Loucy (cell line): ENCODE measurements around the gene XRCC4.

Experiments
- EZH2phosphoT487 ChIP-seq: fragments of 200-600 bp; IDR thresholded peaks from 2 replicates; pipeline ENCODE4 v1.6.1; 2018; ENCODE audit warnings: antibody characterized with exemption, mild to moderate bottlenecking, moderate library complexity, borderline replicate concordance
- TF ChIP-seq, protein P1 (sequence below): fragments of 200-600 bp; sonication (generic); conservative IDR thresholded peaks from 2 replicates; pipeline ENCODE4 v1.5.1; 2014; ENCODE audit warnings: mild to moderate bottlenecking, antibody characterized with exemption, low read length

DNA sequence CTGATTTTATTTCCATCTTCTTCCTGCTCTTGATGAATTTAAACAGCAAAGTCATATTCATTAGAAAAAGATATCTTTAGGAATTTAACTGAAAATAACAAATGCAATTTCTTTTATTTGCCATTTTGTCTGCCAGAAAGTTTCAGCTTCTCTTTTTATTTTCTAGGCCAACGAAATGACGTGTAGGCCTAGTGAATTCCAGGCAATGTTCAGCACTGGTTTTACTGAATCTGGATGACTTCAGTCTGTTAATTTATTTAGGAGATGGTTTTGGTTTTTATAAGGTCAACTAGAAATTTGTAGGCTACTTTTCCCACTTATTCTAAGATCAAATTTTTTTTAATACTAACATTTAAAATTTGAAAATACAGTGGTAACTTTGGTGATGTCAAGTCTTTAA is 265.1 kb downstream of the XRCC4 start:
- TF ChIP-seq, protein P1, sequence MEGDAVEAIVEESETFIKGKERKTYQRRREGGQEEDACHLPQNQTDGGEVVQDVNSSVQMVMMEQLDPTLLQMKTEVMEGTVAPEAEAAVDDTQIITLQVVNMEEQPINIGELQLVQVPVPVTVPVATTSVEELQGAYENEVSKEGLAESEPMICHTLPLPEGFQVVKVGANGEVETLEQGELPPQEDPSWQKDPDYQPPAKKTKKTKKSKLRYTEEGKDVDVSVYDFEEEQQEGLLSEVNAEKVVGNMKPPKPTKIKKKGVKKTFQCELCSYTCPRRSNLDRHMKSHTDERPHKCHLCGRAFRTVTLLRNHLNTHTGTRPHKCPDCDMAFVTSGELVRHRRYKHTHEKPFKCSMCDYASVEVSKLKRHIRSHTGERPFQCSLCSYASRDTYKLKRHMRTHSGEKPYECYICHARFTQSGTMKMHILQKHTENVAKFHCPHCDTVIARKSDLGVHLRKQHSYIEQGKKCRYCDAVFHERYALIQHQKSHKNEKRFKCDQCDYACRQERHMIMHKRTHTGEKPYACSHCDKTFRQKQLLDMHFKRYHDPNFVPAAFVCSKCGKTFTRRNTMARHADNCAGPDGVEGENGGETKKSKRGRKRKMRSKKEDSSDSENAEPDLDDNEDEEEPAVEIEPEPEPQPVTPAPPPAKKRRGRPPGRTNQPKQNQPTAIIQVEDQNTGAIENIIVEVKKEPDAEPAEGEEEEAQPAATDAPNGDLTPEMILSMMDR, result no peak
- no peak for TF ChIP-seq EZH2phosphoT487
